HepG2 (cell line): ENCODE results near the gene SCAF8. TPM values are rescaled to one million over a fixed set of nuclear protein-coding genes. Genes with fewer than 3 reads are reported as not detected.

Experiments
- AFF4 ChIP-seq: sonication (generic); formaldehyde crosslinking; IDR thresholded peaks from 2 replicates; pipeline ENCODE4 v1.4.0; 2020; ENCODE audit warnings: missing genetic modification reagents
- ARID4A ChIP-seq: sonication (generic); formaldehyde crosslinking; IDR thresholded peaks from 2 replicates; pipeline ENCODE4 v1.5.0; 2020; ENCODE audit warnings: mild to moderate bottlenecking, missing genetic modification reagents, borderline replicate concordance
- ATAD3A ChIP-seq: sonication (generic); formaldehyde crosslinking; IDR thresholded peaks from 2 replicates; pipeline ENCODE4 v1.4.0; 2020; ENCODE audit warnings: missing genetic modification reagents
- ETS1 ChIP-seq: sonication (generic); formaldehyde crosslinking; IDR thresholded peaks from 2 replicates; pipeline ENCODE4 v1.4.0; 2020; ENCODE audit warnings: missing genetic modification reagents
- HNF4G ChIP-seq, 2 experiments: sonication (generic) in 1 of 2; formaldehyde crosslinking in 1 of 2; IDR thresholded peaks; 2 replicates each; pipeline versions ENCODE4 v1.4.0 to v1.6.1; 2011 to 2020; ENCODE audit warnings: borderline replicate concordance in 2 of 2, low read depth in 2 of 2, mild to moderate bottlenecking in 2 of 2, low read length in 1 of 2, missing genetic modification reagents in 1 of 2, moderate library complexity in 1 of 2
- JUNB ChIP-seq: sonication (generic); formaldehyde crosslinking; IDR thresholded peaks from 2 replicates; pipeline ENCODE4 v1.8.0; 2022; ENCODE audit warnings: missing genetic modification reagents, mild to moderate bottlenecking, borderline replicate concordance
- NR1H2 ChIP-seq: sonication (generic); formaldehyde crosslinking; IDR thresholded peaks from 2 replicates; pipeline ENCODE4 v1.8.1; 2022; ENCODE audit warnings: low read depth, missing genetic modification reagents, borderline replicate concordance
- RARA ChIP-seq: IDR thresholded peaks from 2 replicates; pipeline ENCODE4 v1.6.1; 2016; ENCODE audit warnings: missing genetic modification reagents, missing compliant biosample characterization
- SP4 ChIP-seq: sonication (generic); formaldehyde crosslinking; IDR thresholded peaks from 2 replicates; pipeline ENCODE4 v1.8.1; 2023; ENCODE audit warnings: mild to moderate bottlenecking, missing genetic modification reagents
- TFAP4 ChIP-seq: sonication (generic); IDR thresholded peaks from 2 replicates; pipeline ENCODE4 v1.6.1; 2016; ENCODE audit warnings: low read depth, borderline replicate concordance
- UBTF ChIP-seq: sonication (generic); formaldehyde crosslinking; IDR thresholded peaks from 2 replicates; pipeline ENCODE4 v1.4.0; 2020; ENCODE audit warnings: mild to moderate bottlenecking, missing genetic modification reagents
- ZBTB44 ChIP-seq: sonication (generic); formaldehyde crosslinking; IDR thresholded peaks from 2 replicates; pipeline ENCODE4 v1.4.0; 2020; ENCODE audit warnings: missing genetic modification reagents
- ZNF136 ChIP-seq: sonication (generic); formaldehyde crosslinking; IDR thresholded peaks from 2 replicates; pipeline ENCODE4 v1.8.1; 2022; ENCODE audit warnings: low read depth, mild to moderate bottlenecking, moderate library complexity, missing genetic modification reagents
- ZSCAN12 ChIP-seq: sonication (generic); formaldehyde crosslinking; IDR thresholded peaks from 2 replicates; pipeline ENCODE4 v1.9.0; 2021; ENCODE audit warnings: mild to moderate bottlenecking, missing genetic modification reagents
- polyA plus RNA-seq, 8 experiments: library from polyadenylated mRNA; depleted of rRNA in 3 of 8; stranded (reverse) in 7 of 8; unstranded in 1 of 8; fragments of >200 nt; fragmentation: Illumina TruSeq in 4 of 8; extraction: Trizol in 4 of 8; gene quantifications; 2 replicates each; pipeline versions ENCODE4 v1.2.1 to v1.2.3, GENCODE V29; 2011 to 2016; ENCODE audit warnings: low read depth in 4 of 8, missing spikeins in 1 of 8, mixed read lengths in 1 of 8; ENCODE audit not compliant: insufficient read depth in 1 of 8
- total RNA-seq, 5 experiments: library from RNA; depleted of rRNA; stranded (reverse); fragments of >200 nt; fragmentation: Illumina TruSeq; extraction: Trizol; gene quantifications; 2 replicates each; pipeline ENCODE4 v1.2.3, GENCODE V29; 2016; ENCODE audit warnings: low read depth in 1 of 5

Gene SCAF8
- total and polyA plus RNA-seq, 2 of the 13 experiments (the other 11 are each of a cell fraction or from before 2014, with no cell fraction given), result 15.3 to 40.8 TPM

- no peak for TF ChIP-seq ZBTB44 (CRISPR knock-in tag)
- TF ChIP-seq AFF4, result no peak
- TF ChIP-seq ARID4A (CRISPR knock-in tag), result peak; percentile 88
- peak; percentile 43; the same call in 1 of the 2 replicates for TF ChIP-seq RARA (CRISPR knock-in tag)
- no peak for TF ChIP-seq ZSCAN12 (CRISPR knock-in tag)
- peak; percentile 91 for TF ChIP-seq ETS1 (CRISPR knock-in tag)
- no peak for TF ChIP-seq HNF4G (IDR thresholded peaks at IDR 0.05; ENCODE audit: borderline replicate concordance, low read depth, low read length)
- no peak for TF ChIP-seq HNF4G (CRISPR knock-in tag; IDR thresholded peaks at IDR 0.05; ENCODE audit: borderline replicate concordance, low read depth)
- TF ChIP-seq UBTF (CRISPR knock-in tag), result peak; percentile 88; the same call in 1 of the 2 replicates
- TF ChIP-seq NR1H2, result 0 out of 2 replicates have a peak, but pooled peaks have one; percentile 76
- no peak for TF ChIP-seq ATAD3A (CRISPR knock-in tag)
- TF ChIP-seq SP4 (CRISPR knock-in tag), result peak; percentile 61
- TF ChIP-seq TFAP4, result no peak; the same call in 1 of the 2 replicates
- TF ChIP-seq ZNF136 (CRISPR knock-in tag), result no peak
- TF ChIP-seq JUNB (CRISPR knock-in tag), result no peak
Measured at GRCh38 chr6:154733183-154733625, at the start of gene SCAF8 (continued).
